Testis (tissue), 3 donors: ENCODE data around the gene LPAR1. TPM values are rescaled to one million over a fixed set of nuclear protein-coding genes. Genes with fewer than 3 reads are reported as not detected.

Experiments
- DNase-seq: peaks from one replicate; pipeline ENCODE4 v3.0.0-alpha.2; 2019
- H3K27ac ChIP-seq, 2 donors: fragments of 200-600 bp; sonication (generic); one replicate each; pipeline ENCODE4 v1.5.1; 2019
- H3K27me3 ChIP-seq: fragments of 200-600 bp; sonication (generic); one replicate; pipeline ENCODE4 v1.5.1; 2019
- H3K36me3 ChIP-seq: fragments of 200-600 bp; sonication (generic); one replicate; pipeline ENCODE4 v1.5.1; 2017; ENCODE audit warnings: low read depth; ENCODE audit errors: missing control alignments
- H3K4me1 ChIP-seq: fragments of 200-600 bp; sonication (generic); one replicate; pipeline ENCODE4 v1.5.1; 2019
- H3K4me3 ChIP-seq, 2 donors: fragments of 200-600 bp; sonication (generic); one replicate each; pipeline ENCODE4 v1.5.1; 2017 to 2019
- H3K9me3 ChIP-seq: fragments of 200-600 bp; sonication (generic); one replicate; pipeline ENCODE4 v1.5.1; 2017
- POLR2A ChIP-seq: fragments of 450-650 bp; IDR thresholded peaks from one replicate; pipeline ENCODE4 v1.6.1; 2017; ENCODE audit warnings: antibody characterized with exemption, mild to moderate bottlenecking, moderate library complexity
- WGBS, 2 donors: methylation state at CpG; one replicate each; pipeline ENCODE4 v1.1.5; 2018; 5-methylcytosine and 5-hydroxymethylcytosine counted together
- intact Hi-C: fragments of 100-400 bp; cut with DNase I; formaldehyde crosslinking; loops from one replicate; pipeline ENCODE4 v1.15.1; 2023; ENCODE audit warnings: low total_unique reads
- polyA plus RNA-seq: library from polyadenylated mRNA; stranded (reverse); fragments of 350-450 nt; fragmentation: Illumina TruSeq; extraction: RNeasy Lipid Tissue Mini Kit (QIAGEN cat#74804); gene quantifications from one replicate; pipeline ENCODE4 v1.2.3, GENCODE V29; 2014; ENCODE audit warnings: low read depth, low replicate concordance; ENCODE audit not compliant: insufficient read depth
- total RNA-seq, 2 donors: library from RNA; depleted of rRNA; stranded (reverse); fragments of >200 nt; gene quantifications; one replicate each; pipeline ENCODE4 v1.2.3, GENCODE V29; 2016
- TF ChIP-seq, protein P1 (sequence below), 3 experiments: fragments of 450-650 bp in 2 of 3; fragments of 200-600 bp in 1 of 3; sonication (generic) in 1 of 3; IDR thresholded peaks; one replicate each; pipeline ENCODE4 v1.5.1; 2016 to 2019; ENCODE audit warnings: antibody characterized with exemption in 3 of 3, mild to moderate bottlenecking in 2 of 3, moderate library complexity in 1 of 3

The LPAR1 gene
- total and polyA plus RNA-seq, 3 donors from 2014 or later: 13.1 to 23.9 (median 19.5) TPM

DNA sequence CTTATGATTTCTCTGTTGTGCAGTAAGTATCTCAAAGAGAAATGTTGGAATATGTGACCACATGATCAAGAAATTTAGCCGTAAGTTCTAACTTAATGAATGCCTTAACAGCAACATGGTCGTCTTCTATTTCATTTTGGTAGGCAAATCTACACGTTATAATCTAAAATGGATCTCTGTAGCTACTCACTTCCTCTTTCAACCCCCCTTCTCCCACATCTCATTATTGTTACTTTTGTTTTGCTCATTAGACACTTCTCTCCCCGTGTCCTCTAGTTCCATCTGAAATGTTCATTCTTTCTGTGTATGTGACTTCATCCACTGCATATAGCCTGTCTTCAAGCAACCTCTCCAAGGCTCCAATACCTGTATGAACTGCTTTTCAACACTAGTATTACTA, 27.1 kb upstream of the LPAR1 start:
- 82 to 85% methylated on average over 4 of the region's 4 CpGs for WGBS, 2 donors
- Histone ChIP-seq H3K4me3 (no peak overlapping the region), H3K9me3 (no peaks in the 10 kb centered on the region), H3K27ac (peak overlapping the region in 1 of 2 donors; percentile 25), H3K36me3 (no peaks in the 10 kb centered on the region), H3K27me3 (no peaks in the 10 kb centered on the region), H3K4me1 (no peaks in the 10 kb centered on the region)
- intact Hi-C loops: no loop called here
- TF ChIP-seq, protein P1, sequence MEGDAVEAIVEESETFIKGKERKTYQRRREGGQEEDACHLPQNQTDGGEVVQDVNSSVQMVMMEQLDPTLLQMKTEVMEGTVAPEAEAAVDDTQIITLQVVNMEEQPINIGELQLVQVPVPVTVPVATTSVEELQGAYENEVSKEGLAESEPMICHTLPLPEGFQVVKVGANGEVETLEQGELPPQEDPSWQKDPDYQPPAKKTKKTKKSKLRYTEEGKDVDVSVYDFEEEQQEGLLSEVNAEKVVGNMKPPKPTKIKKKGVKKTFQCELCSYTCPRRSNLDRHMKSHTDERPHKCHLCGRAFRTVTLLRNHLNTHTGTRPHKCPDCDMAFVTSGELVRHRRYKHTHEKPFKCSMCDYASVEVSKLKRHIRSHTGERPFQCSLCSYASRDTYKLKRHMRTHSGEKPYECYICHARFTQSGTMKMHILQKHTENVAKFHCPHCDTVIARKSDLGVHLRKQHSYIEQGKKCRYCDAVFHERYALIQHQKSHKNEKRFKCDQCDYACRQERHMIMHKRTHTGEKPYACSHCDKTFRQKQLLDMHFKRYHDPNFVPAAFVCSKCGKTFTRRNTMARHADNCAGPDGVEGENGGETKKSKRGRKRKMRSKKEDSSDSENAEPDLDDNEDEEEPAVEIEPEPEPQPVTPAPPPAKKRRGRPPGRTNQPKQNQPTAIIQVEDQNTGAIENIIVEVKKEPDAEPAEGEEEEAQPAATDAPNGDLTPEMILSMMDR (IDR thresholded peaks at IDR 0.05): no peak
- no peak for TF ChIP-seq POLR2A
- DNase-seq: no peak

GRCh38 chr9:111064160-111064837, 26.0 kb upstream of the LPAR1 start:
- TF ChIP-seq, protein P1 (IDR thresholded peaks at IDR 0.05): no peak
- TF ChIP-seq POLR2A: no peak
- Histone ChIP-seq H3K27me3 (no peaks in the 10 kb centered on the region), H3K9me3 (no peaks in the 10 kb centered on the region), H3K4me3 (no peak overlapping the region), H3K36me3 (no peaks in the 10 kb centered on the region), H3K27ac (no peak overlapping the region), H3K4me1 (no peaks in the 10 kb centered on the region)
- DNase-seq: no peak
- intact Hi-C loops: no loop called here
- WGBS, 2 donors: 89% methylated on average over 7 of the region's 7 CpGs

GRCh38 chr9:111063332-111063731, 25.1 kb upstream of the LPAR1 start:
- intact Hi-C loops: no loop called here
- no peaks in the 10 kb centered on the region for H3K9me3 ChIP-seq

DNA sequence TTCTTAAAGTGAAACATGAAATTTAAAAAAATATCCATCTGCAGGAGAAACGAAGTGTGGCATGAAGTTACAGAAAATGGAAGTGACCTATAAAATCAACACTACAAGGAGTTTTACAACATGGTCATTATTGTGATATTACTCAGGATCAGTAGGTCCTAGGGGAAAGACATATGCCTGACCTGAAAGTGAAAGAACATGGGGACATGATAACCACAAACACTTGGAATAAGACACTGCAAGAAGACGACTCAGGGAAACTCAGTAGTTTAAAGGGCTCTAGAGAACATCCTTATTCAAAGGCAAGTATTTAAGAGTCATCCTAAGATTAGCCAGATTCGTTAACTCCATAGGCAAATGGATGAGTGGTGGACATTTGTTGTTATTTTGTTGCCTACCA, 19.9 kb upstream of the LPAR1 start:
- H3K4me3 ChIP-seq: no peak overlapping the region
- no peak for TF ChIP-seq POLR2A
- TF ChIP-seq, protein P1 (IDR thresholded peaks at IDR 0.05): no peak
- intact Hi-C loops: no loop called here
- no peaks in the 10 kb centered on the region for H3K9me3 ChIP-seq
- H3K27ac ChIP-seq: no peak overlapping the region
- no peaks in the 10 kb centered on the region for H3K27me3 ChIP-seq
- H3K4me1 ChIP-seq: no peaks in the 10 kb centered on the region
- DNase-seq: no peak
- no peaks in the 10 kb centered on the region for H3K36me3 ChIP-seq
- WGBS, 2 donors: 80 to 86% methylated on average over 3 of the region's 3 CpGs

More at GRCh38 chr9:111063332-111063731, 25.1 kb upstream of the LPAR1 start:
- H3K4me3 ChIP-seq: no peak overlapping the region
- TF ChIP-seq, protein P1 (IDR thresholded peaks at IDR 0.05): no peak
- no peak for TF ChIP-seq POLR2A
- no peak overlapping the region for H3K27ac ChIP-seq
- no peak for DNase-seq
- no peaks in the 10 kb centered on the region for H3K27me3 ChIP-seq
- 75 to 92% methylated on average over 3 of the region's 3 CpGs for WGBS, 2 donors
- H3K36me3 ChIP-seq: no peaks in the 10 kb centered on the region
- H3K4me1 ChIP-seq: no peaks in the 10 kb centered on the region

DNA sequence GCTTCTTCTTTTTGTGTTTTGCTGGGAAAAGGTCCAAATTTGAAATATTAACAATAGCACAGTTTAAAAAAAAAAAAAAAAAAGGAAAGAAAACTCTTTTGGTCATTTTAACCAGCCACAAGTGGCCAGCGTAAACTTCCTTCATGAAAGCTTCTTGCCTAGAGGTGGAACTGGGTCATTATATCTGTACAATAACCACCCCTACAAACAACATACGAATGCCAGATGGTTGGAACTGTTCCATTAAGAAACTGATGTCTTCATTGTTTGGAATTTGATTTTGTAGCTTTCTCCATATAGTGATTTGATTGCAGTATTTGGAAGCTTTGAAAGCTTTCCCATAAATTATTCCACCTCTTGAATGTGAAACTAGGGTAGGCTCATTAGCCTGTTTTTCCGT, 18.3 kb upstream of the LPAR1 start:
- TF ChIP-seq POLR2A: no peak
- TF ChIP-seq, protein P1 (IDR thresholded peaks at IDR 0.05): no peak
- Histone ChIP-seq H3K4me3 (no peak overlapping the region), H3K27ac (no peak overlapping the region), H3K27me3 (no peaks in the 10 kb centered on the region), H3K9me3 (no peaks in the 10 kb centered on the region), H3K36me3 (no peaks in the 10 kb centered on the region), H3K4me1 (no peaks in the 10 kb centered on the region)
- 38 to 49% methylated on average over 3 of the region's 3 CpGs for WGBS, 2 donors
- intact Hi-C loops: no loop called here
- no peak for DNase-seq
